GM12872 (cell line): ENCODE data around the gene SERTAD4.

Source experiments
- CTCF ChIP-seq: IDR thresholded peaks from 3 replicates; pipeline ENCODE4 v1.5.1; 2011; ENCODE audit warnings: low read depth, mild to moderate bottlenecking, low read length, moderate library complexity; ENCODE audit not compliant: insufficient read depth

SERTAD4 gene

GRCh38 chr1:210232511-210233215 lies at the start of gene SERTAD4:
Gene SERTAD4, plus strand, starts transcription at chr1:210232796. Its CDS starts 5,165 bp downstream, at chr1:210237961.
- no peak for TF ChIP-seq CTCF

- no peak for TF ChIP-seq CTCF
Measured at GRCh38 chr1:210185063-210185462, 47.5 kb upstream of the SERTAD4 start.

GRCh38 chr1:210189426-210189825 lies 43.2 kb upstream of the SERTAD4 start:
- TF ChIP-seq CTCF, result no peak

GRCh38 chr1:210195635-210196160 lies 36.9 kb upstream of the SERTAD4 start:
- no peak for TF ChIP-seq CTCF

- no peak for TF ChIP-seq CTCF
Measured at GRCh38 chr1:210198840-210199239, 33.8 kb upstream of the SERTAD4 start.

GRCh38 chr1:210200124-210200736 lies 32.4 kb upstream of the SERTAD4 start:
- TF ChIP-seq CTCF, result no peak

- TF ChIP-seq CTCF, result no peak
Measured at GRCh38 chr1:210201681-210202080, 30.9 kb upstream of the SERTAD4 start.
